OCI-LY1 (cell line): Measurements from ENCODE around the gene ENTPD6.

Source experiments
- CTCF ChIP-seq: fragments of 200-600 bp; sonication (generic), shearing (Covaris generic); IDR thresholded peaks from 2 replicates; pipeline ENCODE4 v1.5.1; 2017; ENCODE audit warnings: mild to moderate bottlenecking, antibody characterized with exemption, low read length, moderate library complexity, mixed read lengths
- EZH2 ChIP-seq: fragments of 200-600 bp; sonication (generic), shearing (Covaris generic); IDR thresholded peaks from 2 replicates; pipeline ENCODE4 v1.8.0; 2017; ENCODE audit warnings: borderline replicate concordance, mixed run types, mild to moderate bottlenecking, antibody characterized with exemption, low read length, moderate library complexity, mixed read lengths

- TF ChIP-seq CTCF (no peak), EZH2 (no peak)
Observed at GRCh38 chr20:25197870-25198190, 2.3 kb downstream of the ENTPD6 start.
